Fibroblast of upper back skin (primary cell): ENCODE results near the gene IRF9.
"Not testable (repeated sequence)": the region's sequence is repeated elsewhere in the genome, so short reads cannot be mapped to it uniquely, and the experiment has no call there.

Experiments used
- DNase-seq: peaks from one replicate; pipeline ENCODE4 v3.0.0-alpha.2; 2013

Gene IRF9

GRCh38 chr14:24195186-24196070 is 34.4 kb downstream of the IRF9 start, which contains the start of gene TM9SF1:
Gene TM9SF1 (minus strand): TSS chr14:24195441. CDS start chr14:24195019, 422 bp downstream.
- peak; percentile 84 for DNase-seq

GRCh38 chr14:24196071-24197055 is 35.3 kb downstream of the IRF9 start:
- peak; percentile 13 for DNase-seq

- DNase-seq: no peak
These were observed 36.0 kb downstream of the IRF9 start for GRCh38 chr14:24197056-24197450.

GRCh38 chr14:24198814-24199524 is 37.9 kb downstream of the IRF9 start:
- no peak for DNase-seq

GRCh38 chr14:24202538-24202937 is 41.5 kb downstream of the IRF9 start:
- not testable (repeated sequence) for DNase-seq

GRCh38 chr14:24203249-24203886 is 42.3 kb downstream of the IRF9 start:
- not testable (repeated sequence) for DNase-seq

GRCh38 chr14:24204163-24205146 is 43.4 kb downstream of the IRF9 start:
- DNase-seq: no peak

- DNase-seq: no peak
These were observed 45.4 kb downstream of the IRF9 start for GRCh38 chr14:24206260-24207103.

GRCh38 chr14:24207104-24207551 is 46.1 kb downstream of the IRF9 start:
- DNase-seq: no peak

GRCh38 chr14:24207625-24208024 is 46.6 kb downstream of the IRF9 start:
- DNase-seq: no peak

GRCh38 chr14:24211311-24211710 is 50.2 kb downstream of the IRF9 start:
- no peak for DNase-seq

GRCh38 chr14:24212924-24213865 is 52.1 kb downstream of the IRF9 start, which contains the start of gene CHMP4A:
Gene CHMP4A (minus strand): TSS chr14:24213488. CDS start chr14:24213439, 49 bp downstream.
- peak; percentile 99 for DNase-seq

- DNase-seq: no peak
These were observed 53.0 kb downstream of the IRF9 start for GRCh38 chr14:24213866-24214662.

GRCh38 chr14:24215495-24216344 is 54.7 kb downstream of the IRF9 start, which contains the start of gene MDP1:
Gene MDP1 (minus strand): TSS chr14:24216066. CDS start chr14:24215955, 111 bp downstream.
- DNase-seq: peak; percentile 81
